ENCODE data around the gene CA10.

DNA sequence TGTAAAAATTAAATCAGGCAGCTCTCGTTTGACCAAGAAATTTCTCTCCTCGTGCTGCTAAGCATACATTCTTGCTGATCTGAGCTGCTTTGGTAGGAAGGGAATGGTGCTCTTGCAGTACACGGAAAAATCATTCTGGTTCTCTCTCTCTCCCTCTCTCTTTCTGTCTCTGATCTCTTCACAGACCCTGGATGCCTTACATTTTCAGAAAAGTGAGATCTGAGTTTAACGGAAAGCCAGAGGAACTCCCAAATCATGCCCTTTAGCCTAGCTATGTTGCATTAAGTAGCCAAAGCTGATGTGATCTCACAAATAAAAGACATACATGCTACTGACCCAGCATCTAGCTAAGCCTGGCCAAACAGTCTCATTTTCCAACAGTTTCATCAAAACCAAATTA lies 4.0 kb downstream of the CA10 start:
- TF ChIP-seq, protein P1, sequence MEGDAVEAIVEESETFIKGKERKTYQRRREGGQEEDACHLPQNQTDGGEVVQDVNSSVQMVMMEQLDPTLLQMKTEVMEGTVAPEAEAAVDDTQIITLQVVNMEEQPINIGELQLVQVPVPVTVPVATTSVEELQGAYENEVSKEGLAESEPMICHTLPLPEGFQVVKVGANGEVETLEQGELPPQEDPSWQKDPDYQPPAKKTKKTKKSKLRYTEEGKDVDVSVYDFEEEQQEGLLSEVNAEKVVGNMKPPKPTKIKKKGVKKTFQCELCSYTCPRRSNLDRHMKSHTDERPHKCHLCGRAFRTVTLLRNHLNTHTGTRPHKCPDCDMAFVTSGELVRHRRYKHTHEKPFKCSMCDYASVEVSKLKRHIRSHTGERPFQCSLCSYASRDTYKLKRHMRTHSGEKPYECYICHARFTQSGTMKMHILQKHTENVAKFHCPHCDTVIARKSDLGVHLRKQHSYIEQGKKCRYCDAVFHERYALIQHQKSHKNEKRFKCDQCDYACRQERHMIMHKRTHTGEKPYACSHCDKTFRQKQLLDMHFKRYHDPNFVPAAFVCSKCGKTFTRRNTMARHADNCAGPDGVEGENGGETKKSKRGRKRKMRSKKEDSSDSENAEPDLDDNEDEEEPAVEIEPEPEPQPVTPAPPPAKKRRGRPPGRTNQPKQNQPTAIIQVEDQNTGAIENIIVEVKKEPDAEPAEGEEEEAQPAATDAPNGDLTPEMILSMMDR (conservative IDR thresholded peaks at IDR 0.05; ENCODE audit: low read depth in 2 of 2) = no peak
- no peak for TF ChIP-seq EZH2 (IDR thresholded peaks at IDR 0.05; ENCODE audit: low read depth, unreplicated experiment)
- TF ChIP-seq POLR2AphosphoS5 (IDR thresholded peaks at IDR 0.05; ENCODE audit: low read depth) = no peak
- TF ChIP-seq ZNF114 (CRISPR knock-in tag; IDR thresholded peaks at IDR 0.05) = no peak
- TF ChIP-seq JUNB (IDR thresholded peaks at IDR 0.05; ENCODE audit: unreplicated experiment) = no peak

Data from GM23338 (cell line).